ENCODE results near the gene FAM229A. TPM values are rescaled to one million over a fixed set of nuclear protein-coding genes. Genes with fewer than 3 reads are reported as not detected.
A peak's percentile ranks its signal among the peaks of the same experiment; 100 is the strongest.

FAM229A gene
- total RNA-seq, 2 experiments from 2014 or later: 4.6 to 5.5 TPM

- no peaks in the 10 kb centered on the region for H3K36me3 Mint-ChIP-seq (ENCODE audit: low read depth)
- H3K27ac Mint-ChIP-seq: peak overlapping the region; percentile 96
- no peak for DNase-seq
- no peaks in the 10 kb centered on the region for H3K9me3 Mint-ChIP-seq
- POLR2A ChIA-PET: interaction anchor here (0.9 to 1.9 kb wide), 15 partner anchors 9 to 322 kb away, joined by 3 to 18 read pairs (median 3); partner anchors contain the start of genes CCDC28B, HDAC1, MARCKSL1 and RBBP4
- peaks cover 19% of the 10 kb centered on the region for H3K4me1 Mint-ChIP-seq (ENCODE audit: low read depth)
- H3K4me3 Mint-ChIP-seq: peak overlapping the region; percentile 82
- CTCF ChIA-PET: interaction anchor here (0.7 to 1.5 kb wide), 8 partner anchors 11 to 497 kb away, joined by 3 to 4 read pairs (median 4); partner anchors contain the start of gene MARCKSL1
- H3K27me3 Mint-ChIP-seq: no peaks in the 10 kb centered on the region
- intact Hi-C loops (cut with micrococcal nuclease): no loop called here
- ATAC-seq: no peak
- TF ChIP-seq CTCF (IDR thresholded peaks at IDR 0.05): no peak
These were observed 32.7 kb upstream of the FAM229A start for GRCh38 chr1:32394890-32395432.

GRCh38 chr1:32394141-32394889 lies 32.0 kb upstream of the FAM229A start, which contains the start of gene BSDC1:
TSS of gene BSDC1 (minus strand) at chr1:32394441. CDS start at chr1:32394414, 27 bp downstream.
- ChIA-PET CTCF (interaction anchor here (0.7 to 1.5 kb wide), 9 partner anchors 12 to 498 kb away, joined by 3 to 4 read pairs (median 3); partner anchors contain the start of gene MARCKSL1), POLR2A (interaction anchor here (0.6 to 1.9 kb wide), 19 partner anchors 10 to 322 kb away, joined by 3 to 18 read pairs (median 3); partner anchors contain the start of genes CCDC28B, HDAC1, MARCKSL1 and RBBP4)
- H3K9me3 Mint-ChIP-seq: no peaks in the 10 kb centered on the region
- ATAC-seq (peak; percentile 99), DNase-seq (peak; percentile 99)
- no peaks in the 10 kb centered on the region for H3K27me3 Mint-ChIP-seq
- H3K27ac Mint-ChIP-seq: peak within 1 kb of the TSS; percentile 96
- H3K36me3 Mint-ChIP-seq (ENCODE audit: low read depth): no peaks in the 10 kb centered on the region
- H3K4me1 Mint-ChIP-seq (ENCODE audit: low read depth): peaks cover 19% of the 10 kb centered on the region
- peak within 1 kb of the TSS; percentile 82 for H3K4me3 Mint-ChIP-seq
- intact Hi-C loops (cut with micrococcal nuclease): no loop called here
- no peak for TF ChIP-seq CTCF (IDR thresholded peaks at IDR 0.05)

- ATAC-seq: peak; percentile 7
- no peak for TF ChIP-seq CTCF (IDR thresholded peaks at IDR 0.05)
- ChIA-PET CTCF (interaction anchor here (0.8 to 1.4 kb wide), 6 partner anchors 20 to 498 kb away, joined by 3 to 4 read pairs (median 3); no protein-coding TSS in a partner anchor), POLR2A (interaction anchor here (0.6 to 1.9 kb wide), 15 partner anchors 9 to 321 kb away, joined by 3 to 18 read pairs (median 3); partner anchors contain the start of genes HDAC1, MARCKSL1 and TMEM39B)
- H3K27me3 Mint-ChIP-seq: no peaks in the 10 kb centered on the region
- intact Hi-C loops (cut with micrococcal nuclease): no loop called here
- no peaks in the 10 kb centered on the region for H3K36me3 Mint-ChIP-seq (ENCODE audit: low read depth)
- H3K4me1 Mint-ChIP-seq (ENCODE audit: low read depth): peaks cover 19% of the 10 kb centered on the region
- peak; percentile 61 for DNase-seq
- H3K27ac Mint-ChIP-seq: peak overlapping the region; percentile 96
- peak overlapping the region; percentile 82 for H3K4me3 Mint-ChIP-seq
- H3K9me3 Mint-ChIP-seq: no peaks in the 10 kb centered on the region
These were observed 31.5 kb upstream of the FAM229A start for GRCh38 chr1:32393832-32394140.

- TF ChIP-seq CTCF (IDR thresholded peaks at IDR 0.05): no peak
- Mint-ChIP-seq H3K36me3 (ENCODE audit: low read depth) (no peaks in the 10 kb centered on the region), H3K4me1 (ENCODE audit: low read depth) (peaks cover 19% of the 10 kb centered on the region), H3K4me3 (peak overlapping the region; percentile 82), H3K27ac (peak overlapping the region; percentile 96), H3K27me3 (no peaks in the 10 kb centered on the region), H3K9me3 (no peaks in the 10 kb centered on the region)
- intact Hi-C loops (cut with micrococcal nuclease): no loop called here
- ChIA-PET CTCF (interaction anchor here (1.0 kb wide), 1 partner anchor 20 kb away, joined by 3 read pairs; no protein-coding TSS in a partner anchor), POLR2A (interaction anchor here (0.7 to 1.9 kb wide), 6 partner anchors 10 to 102 kb away, joined by 3 to 18 read pairs (median 4); partner anchors contain the start of genes HDAC1 and MARCKSL1)
- ATAC-seq: no peak
- DNase-seq: peak; percentile 21
These were observed 30.9 kb upstream of the FAM229A start for GRCh38 chr1:32393136-32393535.

All from activated CD8-positive, alpha-beta T cell treated with anti-CD3 and anti-CD28 coated beads for 36 hours (primary cell).